Endothelial cell (in vitro differentiated cells): ENCODE data around the gene DAZAP1. TPM values are rescaled to one million over a fixed set of nuclear protein-coding genes. Genes with fewer than 3 reads are reported as not detected.

Experiments
- DNase-seq: peaks from one replicate; pipeline ENCODE4 v3.0.0; 2021; ENCODE audit warnings: low spot score
- H3K27ac Mint-ChIP-seq: one replicate; pipeline ENCODE4 v1.8.0; 2021; ENCODE audit warnings: mixed read lengths, inconsistent platforms; ENCODE audit not compliant: unreplicated experiment
- H3K27me3 Mint-ChIP-seq: one replicate; pipeline ENCODE4 v1.8.0; 2021; ENCODE audit warnings: mild to moderate bottlenecking, moderate library complexity, mixed read lengths, inconsistent platforms; ENCODE audit not compliant: unreplicated experiment
- H3K36me3 Mint-ChIP-seq: one replicate; pipeline ENCODE4 v1.8.0; 2021; ENCODE audit warnings: mild to moderate bottlenecking, low read depth, mixed read lengths, inconsistent platforms; ENCODE audit not compliant: unreplicated experiment
- H3K4me1 Mint-ChIP-seq: one replicate; pipeline ENCODE4 v1.8.0; 2021; ENCODE audit warnings: mild to moderate bottlenecking, mixed read lengths, inconsistent platforms; ENCODE audit not compliant: unreplicated experiment
- H3K4me3 Mint-ChIP-seq: one replicate; pipeline ENCODE4 v1.8.0; 2021; ENCODE audit warnings: mild to moderate bottlenecking, mixed read lengths, inconsistent platforms; ENCODE audit not compliant: unreplicated experiment
- H3K9me3 Mint-ChIP-seq: one replicate; pipeline ENCODE4 v1.8.0; 2021; ENCODE audit warnings: mixed read lengths, inconsistent platforms; ENCODE audit not compliant: unreplicated experiment
- CTCF ChIP-seq: fragments of 200-600 bp; sonication (generic); IDR thresholded peaks from one replicate; pipeline ENCODE4 v1.5.0; 2021; ENCODE audit warnings: antibody characterized with exemption; ENCODE audit not compliant: unreplicated experiment
- total RNA-seq: library from RNA; stranded (reverse); fragmentation: NEBNext Ultra II Directional; extraction: Animal tissue kit (Norgen Biotek cat#: 25700); gene quantifications from one replicate; pipeline ENCODE4 v1.2.1, GENCODE V29; 2021; ENCODE audit not compliant: unreplicated experiment

DAZAP1 gene
- total RNA-seq, 1 donor from 2014 or later = 145 TPM

- Mint-ChIP-seq H3K27ac (no peak overlapping the region), H3K9me3 (no peaks in the 10 kb centered on the region), H3K4me3 (no peak overlapping the region), H3K27me3 (peaks cover 17% of the 10 kb centered on the region), H3K4me1 (no peaks in the 10 kb centered on the region), H3K36me3 (peaks cover 4% of the 10 kb centered on the region)
- no peak for TF ChIP-seq CTCF
- DNase-seq = no peak
These were observed 61.5 kb downstream of the DAZAP1 start for GRCh38 chr19:1468821-1469254.

GRCh38 chr19:1469255-1470054 is 62.1 kb downstream of the DAZAP1 start:
- Mint-ChIP-seq H3K4me1 (no peaks in the 10 kb centered on the region), H3K36me3 (peaks cover 4% of the 10 kb centered on the region), H3K27ac (no peak overlapping the region), H3K27me3 (peaks cover 14% of the 10 kb centered on the region), H3K4me3 (no peak overlapping the region), H3K9me3 (no peaks in the 10 kb centered on the region)
- no peak for TF ChIP-seq CTCF
- DNase-seq = no peak

- Mint-ChIP-seq H3K27ac (no peak overlapping the region), H3K4me1 (no peaks in the 10 kb centered on the region), H3K9me3 (no peaks in the 10 kb centered on the region), H3K4me3 (no peak overlapping the region), H3K27me3 (peaks cover 11% of the 10 kb centered on the region), H3K36me3 (peaks cover 4% of the 10 kb centered on the region)
- TF ChIP-seq CTCF = no peak
- DNase-seq = no peak
These were observed 62.6 kb downstream of the DAZAP1 start for GRCh38 chr19:1470055-1470304.

GRCh38 chr19:1470305-1471009 is 63.1 kb downstream of the DAZAP1 start:
- H3K27ac Mint-ChIP-seq = no peak overlapping the region
- H3K4me1 Mint-ChIP-seq = no peaks in the 10 kb centered on the region
- H3K27me3 Mint-ChIP-seq = peaks cover 11% of the 10 kb centered on the region
- no peak for DNase-seq
- peaks cover 4% of the 10 kb centered on the region for H3K36me3 Mint-ChIP-seq
- H3K4me3 Mint-ChIP-seq = no peak overlapping the region
- H3K9me3 Mint-ChIP-seq = no peaks in the 10 kb centered on the region
- no peak for TF ChIP-seq CTCF

- H3K36me3 Mint-ChIP-seq = peaks cover 4% of the 10 kb centered on the region
- no peaks in the 10 kb centered on the region for H3K9me3 Mint-ChIP-seq
- TF ChIP-seq CTCF = no peak
- no peak overlapping the region for H3K4me3 Mint-ChIP-seq
- no peaks in the 10 kb centered on the region for H3K4me1 Mint-ChIP-seq
- no peak for DNase-seq
- peaks cover 11% of the 10 kb centered on the region for H3K27me3 Mint-ChIP-seq
- no peak overlapping the region for H3K27ac Mint-ChIP-seq
These were observed 63.7 kb downstream of the DAZAP1 start for GRCh38 chr19:1471010-1471514.
